K562 (cell line): ENCODE results near the gene ADPRHL1. TPM values are rescaled to one million over a fixed set of nuclear protein-coding genes. Genes with fewer than 3 reads are reported as not detected.
A peak's percentile ranks its signal among the peaks of the same experiment; 100 is the strongest.

Experiments
- ARNT ChIP-seq, 2 experiments: fragments of 450-650 bp; IDR thresholded peaks; 2 replicates each; pipeline ENCODE4 v1.6.1; 2016; ENCODE audit warnings: mild to moderate bottlenecking in 1 of 2
- CBX1 ChIP-seq: sonication (generic); IDR thresholded peaks from 2 replicates; pipeline ENCODE4 v1.6.1; 2016; ENCODE audit warnings: antibody characterized with exemption, low read depth, mild to moderate bottlenecking
- CEBPB ChIP-seq: fragments of 450-650 bp; IDR thresholded peaks from 2 replicates; pipeline ENCODE4 v1.6.1; 2016; ENCODE audit warnings: missing genetic modification characterization, missing compliant biosample characterization
- CLOCK ChIP-seq: fragments of 250-450 bp; sonication (Bioruptor Pico); IDR thresholded peaks from 2 replicates; pipeline ENCODE4 v1.4.0; 2020; ENCODE audit warnings: mild to moderate bottlenecking, moderate library complexity, borderline replicate concordance
- EP400 ChIP-seq: fragments of 450-650 bp; IDR thresholded peaks from 2 replicates; pipeline ENCODE4 v1.6.1; 2017; ENCODE audit warnings: antibody characterized with exemption, mild to moderate bottlenecking, moderate library complexity
- GABPA ChIP-seq: fragments of 200-800 bp; sonication (Bioruptor generic); conservative IDR thresholded peaks from 2 replicates; pipeline ENCODE4 v1.6.1; 2016; ENCODE audit warnings: low read depth, missing genetic modification characterization, missing compliant biosample characterization
- GTF3C2 ChIP-seq: IDR thresholded peaks from 3 replicates; pipeline ENCODE4 v1.6.1; 2011; ENCODE audit warnings: borderline replicate concordance, mild to moderate bottlenecking, moderate library complexity; ENCODE audit not compliant: insufficient read length; ENCODE audit errors: extremely low read depth
- JUN ChIP-seq, 2 experiments: sonication (generic) in 1 of 2; formaldehyde crosslinking in 1 of 2; IDR thresholded peaks; 2 replicates each; pipeline versions ENCODE4 v1.6.1 to v1.8.0; 2012 to 2022; ENCODE audit warnings: borderline replicate concordance in 2 of 2, mild to moderate bottlenecking in 2 of 2, improper control_type of control experiment in 1 of 2, low read depth in 1 of 2, low read length in 1 of 2, missing genetic modification reagents in 1 of 2
- MNT ChIP-seq, 2 experiments: fragments of 450-650 bp; conservative IDR thresholded peaks; 2 replicates each; pipeline ENCODE4 v1.6.1; 2017; ENCODE audit warnings: mild to moderate bottlenecking in 2 of 2, moderate library complexity in 2 of 2
- MYNN ChIP-seq, 2 experiments: sonication (generic); formaldehyde crosslinking in 1 of 2; IDR thresholded peaks; 2 replicates each; pipeline versions ENCODE4 v1.5.0 to v1.6.1; 2016 to 2020; ENCODE audit warnings: antibody characterized with exemption in 1 of 2, missing genetic modification reagents in 1 of 2
- RUNX1 ChIP-seq: sonication (generic); IDR thresholded peaks from 2 replicates; pipeline ENCODE4 v1.6.1; 2016; ENCODE audit warnings: antibody characterized with exemption, low read depth
- SIN3A ChIP-seq, 2 experiments: fragments of 150-350 bp in 1 of 2; IDR thresholded peaks; 2 replicates each; pipeline ENCODE4 v1.6.1; 2011 to 2016; ENCODE audit warnings: borderline replicate concordance in 2 of 2, low read depth in 2 of 2, low read length in 2 of 2, mild to moderate bottlenecking in 2 of 2, moderate library complexity in 2 of 2; ENCODE audit not compliant: control insufficient read depth in 1 of 2
- SIN3B ChIP-seq: fragments of 450-650 bp; IDR thresholded peaks from 2 replicates; pipeline ENCODE4 v1.6.1; 2017; ENCODE audit warnings: low read depth, mild to moderate bottlenecking, moderate library complexity
- SREBF1 ChIP-seq: fragments of 150-350 bp; IDR thresholded peaks from 2 replicates; pipeline ENCODE4 v1.6.1; 2014; ENCODE audit warnings: antibody characterized with exemption, low read depth, low read length, borderline replicate concordance
- ZBTB2 ChIP-seq: fragments of 450-650 bp; IDR thresholded peaks from 2 replicates; pipeline ENCODE4 v1.6.1; 2016; ENCODE audit warnings: antibody characterized with exemption
- ZFP36 ChIP-seq: fragments of 150-350 bp; IDR thresholded peaks from 2 replicates; pipeline ENCODE4 v1.6.1; 2018; ENCODE audit warnings: low read length, low read depth; ENCODE audit not compliant: partially characterized antibody
- polyA plus RNA-seq, 8 experiments: library from polyadenylated mRNA; depleted of rRNA in 4 of 8; stranded (reverse) in 5 of 8; unstranded in 3 of 8; fragments of >200 nt; fragmentation: Nextera tagmentation in 2 of 8; fragmentation: Illumina TruSeq in 1 of 8; extraction: Ambion mirVana in 2 of 8; extraction: Trizol in 1 of 8; gene quantifications; 2 replicates each; pipeline versions ENCODE4 v1.2.1 to v1.2.3, GENCODE V29; 2011 to 2014; ENCODE audit warnings: inconsistent platforms in 1 of 8, missing spikeins in 1 of 8
- total RNA-seq, 7 experiments: library from RNA; depleted of rRNA in 6 of 7; stranded (reverse); fragments of >200 nt in 6 of 7; fragmentation: Illumina TruSeq in 2 of 7; extraction: Trizol in 2 of 7; gene quantifications; 2 replicates each; pipeline versions ENCODE4 v1.2.1 to v1.2.3, GENCODE V29; 2011 to 2021; ENCODE audit warnings: low replicate concordance in 1 of 7

Gene ADPRHL1
- total and polyA plus RNA-seq, 9 of the 15 experiments (the other 6 are each of a cell fraction or from before 2014, with no cell fraction given): 0.06 to 0.76 (median 0.37) TPM; not detected in 1

GRCh38 chr13:113448885-113449692 is 4.2 kb downstream of the ADPRHL1 start (continued):
- TF ChIP-seq CEBPB (no peak), GTF3C2 (no peak), GABPA (tag) (peak; percentile 99), ZFP36 (peak; percentile 20), SIN3A (IDR thresholded peaks at IDR 0.05; ENCODE audit: borderline replicate concordance in 2 of 2, control insufficient read depth in 1 of 2, low read depth in 2 of 2, low read length in 2 of 2) (peak in 1 of 2 experiments; percentile 33; a peak in 2 of 4 replicates), CLOCK (CRISPR knock-in tag) (no peak), ARNT (IDR thresholded peaks at IDR 0.05) (no peak), SIN3B (no peak), EP400 (peak; percentile 69), JUN (IDR thresholded peaks at IDR 0.05; ENCODE audit: borderline replicate concordance, low read depth, low read length) (peak; percentile 6; the same call in 1 of the 2 replicates), JUN (CRISPR knock-in tag; IDR thresholded peaks at IDR 0.05; ENCODE audit: borderline replicate concordance) (no peak), CBX1 (peak; percentile 33; the same call in 1 of the 2 replicates), SREBF1 (no peak), MYNN (IDR thresholded peaks at IDR 0.05) (0 out of 2 replicates have a peak, but pooled peaks have one; percentile 12), MYNN (CRISPR knock-in tag; IDR thresholded peaks at IDR 0.05) (no peak), MNT (conservative IDR thresholded peaks at IDR 0.05) (peak in 1 of 2 experiments; percentile 22; a peak in 1 of 4 replicates), ZBTB2 (0 out of 2 replicates have a peak, but pooled peaks have one; percentile 28), RUNX1 (no peak)
